SK-N-SH (cell line): ENCODE data around the gene UBE2E2. TPM values are rescaled to one million over a fixed set of nuclear protein-coding genes. Genes with fewer than 3 reads are reported as not detected.

Source experiments
- CTCF ChIA-PET: fragments of 300-600, 350-600 bp; formaldehyde crosslinking; extraction: SDS; loops from one replicate; lab custom pipeline; 2021; lab: Yijun Ruan, JAX
- POLR2A ChIA-PET: fragments of 350-600 bp; sonication (Branson Sonifier 250); formaldehyde crosslinking; extraction: SDS; loops from one replicate; lab custom pipeline; 2020; ENCODE audit warnings: antibody characterized with exemption, inconsistent platforms; lab: Yijun Ruan, JAX
- DNase-seq: peaks from one replicate; pipeline ENCODE4 v3.0.0; 2012
- H2AFZ ChIP-seq: fragments of 200-600 bp; sonication (generic); 2 replicates; pipeline ENCODE4 v1.8.1; 2016; ENCODE audit warnings: antibody characterized with exemption, mild to moderate bottlenecking, low read depth
- H3F3A ChIP-seq: fragments of 200-600 bp; sonication (generic); replicated peaks from 2 replicates; pipeline ENCODE3; 2016; ENCODE audit warnings: antibody characterized with exemption, mild to moderate bottlenecking; ENCODE audit not compliant: insufficient read depth
- H3K27ac ChIP-seq, 2 experiments: fragments of 200-500 bp in 1 of 2; fragments of 200-600 bp in 1 of 2; sonication (Bioruptor generic) in 1 of 2; sonication (generic), shearing (Covaris generic) in 1 of 2; 2 replicates each; pipeline versions ENCODE4 v1.5.1 to v1.6.1; 2014 to 2016; ENCODE audit warnings: low read depth in 2 of 2, inconsistent platforms in 1 of 2, low read length in 1 of 2, mild to moderate bottlenecking in 1 of 2, mixed read lengths in 1 of 2
- H3K27me3 ChIP-seq: fragments of 200-600 bp; sonication (generic), shearing (Covaris generic); 2 replicates; pipeline ENCODE4 v1.6.1; 2016; ENCODE audit warnings: mixed run types; ENCODE audit not compliant: insufficient read depth
- H3K36me3 ChIP-seq, 2 experiments: fragments of 200-500 bp in 1 of 2; fragments of 200-600 bp in 1 of 2; sonication (Bioruptor generic) in 1 of 2; sonication (generic) in 1 of 2; replicated peaks in 1 of 2; 2 replicates each; pipeline versions ENCODE3 to v1.5.1; 2014 to 2016; ENCODE audit warnings: low read length in 1 of 2, mild to moderate bottlenecking in 1 of 2; ENCODE audit not compliant: insufficient read depth in 2 of 2, control insufficient read depth in 1 of 2
- H3K4me1 ChIP-seq, 2 experiments: fragments of 200-500 bp in 1 of 2; fragments of 200-600 bp in 1 of 2; sonication (Bioruptor generic) in 1 of 2; sonication (generic), shearing (Covaris generic) in 1 of 2; 2 replicates each; pipeline versions ENCODE4 v1.5.1 to v1.6.1; 2014 to 2016; ENCODE audit warnings: low read depth in 1 of 2, low read length in 1 of 2, mixed run types in 1 of 2; ENCODE audit not compliant: insufficient read depth in 2 of 2, control insufficient read depth in 1 of 2
- H3K4me2 ChIP-seq: fragments of 200-600 bp; sonication (generic), shearing (Covaris generic); 2 replicates; pipeline ENCODE4 v1.6.1; 2017; ENCODE audit warnings: mixed run types
- H3K4me3 ChIP-seq, 2 experiments: fragments of 200-500 bp in 1 of 2; fragments of 200-600 bp in 1 of 2; sonication (Bioruptor generic) in 1 of 2; sonication (generic), shearing (Covaris generic) in 1 of 2; 2 replicates each; pipeline versions ENCODE4 v1.5.1 to v1.8.1; 2014 to 2016; ENCODE audit warnings: low read depth in 2 of 2, inconsistent platforms in 1 of 2, low read length in 1 of 2, mild to moderate bottlenecking in 1 of 2, mixed read lengths in 1 of 2, moderate library complexity in 1 of 2
- H3K79me2 ChIP-seq: fragments of 200-600 bp; sonication (generic); 2 replicates; pipeline ENCODE4 v1.8.1; 2017; ENCODE audit warnings: mild to moderate bottlenecking; ENCODE audit not compliant: insufficient read depth
- H3K9ac ChIP-seq: fragments of 200-600 bp; sonication (generic); 2 replicates; pipeline ENCODE4 v1.6.1; 2017; ENCODE audit warnings: mixed run types
- H3K9me2 ChIP-seq: fragments of 200-600 bp; sonication (generic); 2 replicates; pipeline ENCODE4 v1.6.1; 2017; ENCODE audit warnings: mixed run types
- H3K9me3 ChIP-seq: fragments of 200-600 bp; sonication (generic); 2 replicates; pipeline ENCODE4 v1.6.1; 2017; ENCODE audit warnings: mixed run types, mild to moderate bottlenecking, moderate library complexity
- H4K20me1 ChIP-seq: fragments of 200-600 bp; sonication (generic); 2 replicates; pipeline ENCODE4 v1.6.1; 2017; ENCODE audit warnings: mild to moderate bottlenecking, mixed run types; ENCODE audit not compliant: insufficient read depth
- CTCF ChIP-seq: fragments of 200-600 bp; sonication (generic); IDR thresholded peaks from 2 replicates; pipeline ENCODE4 v1.6.1; 2017; ENCODE audit warnings: antibody characterized with exemption, mild to moderate bottlenecking, moderate library complexity
- ELF1 ChIP-seq: IDR thresholded peaks from 2 replicates; pipeline ENCODE4 v1.4.0; 2012
- EZH2phosphoT487 ChIP-seq: fragments of 200-600 bp; sonication (generic); IDR thresholded peaks from 2 replicates; pipeline ENCODE4 v1.6.1; 2017; ENCODE audit warnings: low read depth, mixed run types, mild to moderate bottlenecking, antibody characterized with exemption, moderate library complexity, borderline replicate concordance
- FOSL2 ChIP-seq: IDR thresholded peaks from 2 replicates; pipeline ENCODE4 v1.4.0; 2012; ENCODE audit warnings: low read depth, mild to moderate bottlenecking, moderate library complexity, borderline replicate concordance
- FOXM1 ChIP-seq: IDR thresholded peaks from 2 replicates; pipeline ENCODE4 v1.4.0; 2012; ENCODE audit warnings: low read depth, mild to moderate bottlenecking
- MXI1 ChIP-seq: IDR thresholded peaks from 2 replicates; pipeline ENCODE4 v1.6.1; 2012; ENCODE audit warnings: mild to moderate bottlenecking, low read depth, low read length, improper control_type of control experiment
- NRF1 ChIP-seq: IDR thresholded peaks from 2 replicates; pipeline ENCODE4 v1.6.1; 2012; ENCODE audit warnings: low read depth, mild to moderate bottlenecking, low read length
- REST ChIP-seq: IDR thresholded peaks from 2 replicates; pipeline ENCODE4 v1.6.1; 2012; ENCODE audit warnings: mild to moderate bottlenecking, low read depth, low read length, moderate library complexity
- RFX5 ChIP-seq: IDR thresholded peaks from 2 replicates; pipeline ENCODE4 v1.6.1; 2012; ENCODE audit warnings: mild to moderate bottlenecking, improper control_type of control experiment, low read length
- RXRA ChIP-seq: IDR thresholded peaks from 2 replicates; pipeline ENCODE4 v1.4.0; 2012; ENCODE audit warnings: low read depth, mild to moderate bottlenecking, borderline replicate concordance
- SIN3A ChIP-seq: IDR thresholded peaks from 2 replicates; pipeline ENCODE4 v1.6.1; 2012; ENCODE audit warnings: low read depth, mild to moderate bottlenecking, low read length, moderate library complexity, borderline replicate concordance
- TCF12 ChIP-seq: IDR thresholded peaks from 2 replicates; pipeline ENCODE4 v1.4.0; 2012
- USF1 ChIP-seq: IDR thresholded peaks from 2 replicates; pipeline ENCODE4 v1.4.0; 2012; ENCODE audit warnings: low read depth, borderline replicate concordance
- YY1 ChIP-seq: IDR thresholded peaks from 2 replicates; pipeline ENCODE4 v1.4.0; 2012; ENCODE audit warnings: low read depth, mild to moderate bottlenecking
- ZBTB33 ChIP-seq: IDR thresholded peaks from 2 replicates; pipeline ENCODE4 v1.4.0; 2012; ENCODE audit warnings: low read depth, borderline replicate concordance
- WGBS: methylation state at CpG from one replicate; pipeline ENCODE4 v1.1.6; 2017; ENCODE audit warnings: low lambda C conversion rate; 5-methylcytosine and 5-hydroxymethylcytosine counted together
- polyA plus RNA-seq, 3 experiments: library from polyadenylated mRNA; depleted of rRNA; stranded (reverse); fragments of >200 nt; gene quantifications; 2 replicates each; pipeline ENCODE4 v1.2.3, GENCODE V29; 2012

The UBE2E2 gene
- polyA plus RNA-seq, 1 of the 3 experiments (the other 2 are of a cell fraction): 46.4 TPM

GRCh38 chr3:23219552-23219951, 16.4 kb downstream of the UBE2E2 start:
- ChIA-PET CTCF (no interaction called here), POLR2A (no interaction called here)
- H3K36me3 ChIP-seq: peaks cover 0 to 9% of the 10 kb centered on the region in 2 experiments

More at GRCh38 chr3:23219552-23219951, 16.4 kb downstream of the UBE2E2 start:
- no peaks in the 10 kb centered on the region for H3K27me3 ChIP-seq
- H3F3A ChIP-seq: peaks cover 9% of the 10 kb centered on the region
- peaks cover 71% of the 10 kb centered on the region for H3K79me2 ChIP-seq
- no peaks in the 10 kb centered on the region for H3K9me2 ChIP-seq
- H3K9ac ChIP-seq: no peak overlapping the region
- no peak overlapping the region for H3K4me2 ChIP-seq
- 0 out of 2 replicates have a peak, but pooled peaks cover 6% of the 10 kb centered on the region for H3K9me3 ChIP-seq
- TF ChIP-seq RFX5 (no peak), YY1 (no peak), SIN3A (no peak), FOXM1 (no peak), TCF12 (no peak), CTCF (no peak), MXI1 (no peak), NRF1 (no peak), RXRA (no peak), ZBTB33 (no peak), USF1 (no peak), EZH2phosphoT487 (no peak), FOSL2 (no peak), REST (no peak), ELF1 (no peak)
- no peak overlapping the region for H3K4me3 ChIP-seq
- peaks cover 0 to 13% of the 10 kb centered on the region in 2 experiments; a peak in 2 of 4 replicates for H3K4me1 ChIP-seq
- no peak overlapping the region for H2AFZ ChIP-seq
- H3K27ac ChIP-seq: no peak overlapping the region
- WGBS: 74% methylated on average over 2 of the region's 2 CpGs
- peaks cover 17% of the 10 kb centered on the region for H4K20me1 ChIP-seq
- DNase-seq: no peak
